Ammon's horn (tissue), 1 donor: ENCODE results near the gene HTRA3.

Experiments
- DNase-seq: peaks from one replicate; pipeline ENCODE4 v3.0.0-alpha.2; 2016; ENCODE audit warnings: low spot score

The HTRA3 gene

GRCh38 chr4:8292478-8293107, 23.0 kb downstream of the HTRA3 start:
- DNase-seq: no peak

GRCh38 chr4:8293131-8293975, 23.8 kb downstream of the HTRA3 start:
- no peak for DNase-seq

DNA sequence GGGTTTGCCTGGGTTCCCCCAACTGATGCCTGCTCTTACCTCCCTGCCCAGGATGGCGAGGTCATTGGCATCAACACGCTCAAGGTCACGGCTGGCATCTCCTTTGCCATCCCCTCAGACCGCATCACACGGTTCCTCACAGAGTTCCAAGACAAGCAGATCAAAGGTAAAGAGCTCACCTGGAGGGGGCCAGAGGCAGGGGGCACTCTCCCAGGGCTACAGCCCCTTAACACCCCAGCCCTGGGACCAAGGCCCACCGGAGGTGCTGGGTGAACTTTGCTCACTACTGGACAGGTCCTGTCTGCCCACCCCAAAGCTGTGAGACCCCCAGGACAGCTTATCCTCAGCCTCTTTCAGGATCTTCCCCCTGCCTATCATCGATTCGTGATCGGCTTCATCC, 24.5 kb downstream of the HTRA3 start:
- DNase-seq: no peak

- no peak for DNase-seq
Observed at GRCh38 chr4:8294775-8295174, 25.2 kb downstream of the HTRA3 start.

GRCh38 chr4:8295471-8295870, 25.9 kb downstream of the HTRA3 start:
- no peak for DNase-seq

GRCh38 chr4:8296491-8296890, 26.9 kb downstream of the HTRA3 start:
- no peak for DNase-seq

DNA sequence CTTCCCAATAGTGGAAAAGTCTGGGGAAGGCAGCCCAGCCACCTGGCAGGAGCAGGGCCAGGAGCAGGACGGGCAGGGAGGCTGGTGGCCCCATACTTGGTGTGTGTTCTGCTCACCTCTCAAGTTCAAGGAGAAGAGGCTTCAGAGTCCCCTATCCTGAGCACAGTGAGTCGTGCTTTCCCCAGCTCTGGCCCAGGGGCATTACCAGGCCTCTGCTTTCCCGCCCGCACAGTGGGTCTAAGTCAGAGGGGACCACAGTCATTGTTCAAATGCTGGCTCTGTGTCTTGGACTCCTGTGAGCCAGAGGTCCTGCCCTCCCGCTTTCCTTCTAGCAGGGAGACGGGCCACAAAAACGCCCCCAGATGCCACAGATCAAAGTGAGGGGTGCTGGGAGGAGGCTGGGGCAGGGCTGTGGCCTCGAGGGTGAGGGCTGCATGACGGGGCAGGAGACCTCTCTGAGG, 27.6 kb downstream of the HTRA3 start:
- DNase-seq: no peak

- DNase-seq: no peak
Observed at GRCh38 chr4:8297691-8298485, 28.3 kb downstream of the HTRA3 start.

DNA sequence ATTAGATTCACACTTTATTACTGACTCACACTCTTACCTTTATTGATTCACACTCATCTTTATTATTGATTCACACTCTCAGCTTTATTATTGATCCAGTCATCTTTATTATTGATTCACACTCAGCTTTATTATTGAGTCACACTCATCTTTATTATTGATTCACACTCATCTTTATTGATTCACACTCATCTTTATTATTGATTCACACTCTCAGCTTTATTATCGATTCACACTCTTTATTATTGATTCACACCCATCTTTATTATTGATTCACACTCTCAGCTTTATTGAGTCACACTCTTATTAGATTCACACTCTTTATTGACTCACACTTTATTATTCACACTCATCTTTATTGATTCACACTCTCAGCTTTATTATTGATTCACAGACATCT, 31.3 kb downstream of the HTRA3 start:
- DNase-seq: no peak

DNA sequence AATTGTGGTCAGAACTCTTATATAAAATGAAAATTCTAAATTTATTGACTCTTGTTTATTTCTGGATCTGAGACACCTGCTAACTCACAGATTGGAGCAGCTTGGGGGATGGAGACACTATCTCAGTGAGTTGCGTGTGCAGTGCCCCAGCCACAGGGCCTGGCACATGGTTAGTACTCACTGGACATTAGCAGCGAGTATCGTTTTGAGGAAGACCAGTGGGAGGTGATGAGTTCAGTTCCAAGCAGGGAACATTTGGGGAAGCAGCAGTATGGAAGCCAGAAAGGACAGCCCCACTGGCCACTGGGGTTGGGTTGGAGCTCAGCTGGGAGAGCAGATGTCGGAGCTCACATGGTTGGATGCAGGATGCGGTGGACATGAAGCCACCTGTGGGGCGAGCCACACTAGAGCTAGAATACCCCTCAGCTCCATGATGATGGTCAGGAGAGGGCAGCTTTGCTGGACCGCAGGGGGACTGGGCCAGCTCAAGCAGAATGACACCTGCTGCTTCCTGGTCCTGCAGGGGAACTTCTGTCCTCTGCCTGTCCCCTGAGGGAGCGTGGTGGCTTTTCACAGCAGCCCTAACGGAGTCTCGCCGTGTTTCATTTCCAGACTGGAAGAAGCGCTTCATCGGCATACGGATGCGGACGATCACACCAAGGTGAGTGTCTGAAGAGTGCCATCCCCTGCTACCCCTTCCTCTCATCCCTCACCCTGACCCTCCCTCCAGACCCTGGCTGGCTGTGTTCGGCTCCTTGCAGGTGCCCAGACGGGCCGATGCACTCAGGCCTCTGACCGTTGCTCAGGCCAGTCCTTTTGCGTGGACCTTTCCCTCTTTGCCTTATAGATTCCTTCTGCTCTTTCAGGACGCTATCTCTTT, 32.5 kb downstream of the HTRA3 start:
- DNase-seq: no peak

- DNase-seq: no peak
Observed at GRCh38 chr4:8303081-8303480, 33.5 kb downstream of the HTRA3 start.

DNA sequence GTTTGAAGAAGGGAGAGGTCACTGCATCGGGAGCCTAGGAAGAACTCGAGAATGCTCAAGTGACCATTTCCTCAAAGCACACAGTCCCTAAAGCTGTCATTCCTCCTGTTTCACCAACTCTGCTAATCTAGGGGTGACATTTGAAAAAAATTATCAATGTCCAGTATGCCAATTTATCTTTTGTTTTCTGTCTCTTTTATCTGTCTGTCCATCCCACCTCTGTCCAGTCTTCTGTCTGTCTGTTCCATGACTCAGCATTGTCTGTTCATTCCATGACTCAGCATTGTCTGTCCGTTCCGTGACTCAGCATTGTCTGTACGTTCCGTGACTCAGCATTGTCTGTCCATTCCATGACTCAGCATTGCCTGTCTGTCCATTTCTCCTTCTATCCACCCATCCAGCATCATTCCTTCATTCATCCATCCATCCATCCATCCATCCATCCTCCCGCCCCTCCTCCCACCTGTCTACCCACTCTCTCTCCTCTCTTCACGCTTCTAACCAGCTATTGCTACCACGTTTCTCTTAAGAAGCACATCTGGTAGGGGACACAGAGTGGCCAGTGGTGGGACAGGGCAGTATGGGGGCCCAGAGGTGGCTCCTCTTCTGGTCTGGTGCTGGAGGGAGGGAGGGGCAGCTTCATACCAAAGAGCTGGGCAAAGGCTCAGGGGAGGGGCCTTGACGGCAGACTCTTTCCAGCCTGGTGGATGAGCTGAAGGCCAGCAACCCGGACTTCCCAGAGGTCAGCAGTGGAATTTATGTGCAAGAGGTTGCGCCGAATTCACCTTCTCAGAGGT, 34.1 kb downstream of the HTRA3 start:
- DNase-seq: no peak

DNA sequence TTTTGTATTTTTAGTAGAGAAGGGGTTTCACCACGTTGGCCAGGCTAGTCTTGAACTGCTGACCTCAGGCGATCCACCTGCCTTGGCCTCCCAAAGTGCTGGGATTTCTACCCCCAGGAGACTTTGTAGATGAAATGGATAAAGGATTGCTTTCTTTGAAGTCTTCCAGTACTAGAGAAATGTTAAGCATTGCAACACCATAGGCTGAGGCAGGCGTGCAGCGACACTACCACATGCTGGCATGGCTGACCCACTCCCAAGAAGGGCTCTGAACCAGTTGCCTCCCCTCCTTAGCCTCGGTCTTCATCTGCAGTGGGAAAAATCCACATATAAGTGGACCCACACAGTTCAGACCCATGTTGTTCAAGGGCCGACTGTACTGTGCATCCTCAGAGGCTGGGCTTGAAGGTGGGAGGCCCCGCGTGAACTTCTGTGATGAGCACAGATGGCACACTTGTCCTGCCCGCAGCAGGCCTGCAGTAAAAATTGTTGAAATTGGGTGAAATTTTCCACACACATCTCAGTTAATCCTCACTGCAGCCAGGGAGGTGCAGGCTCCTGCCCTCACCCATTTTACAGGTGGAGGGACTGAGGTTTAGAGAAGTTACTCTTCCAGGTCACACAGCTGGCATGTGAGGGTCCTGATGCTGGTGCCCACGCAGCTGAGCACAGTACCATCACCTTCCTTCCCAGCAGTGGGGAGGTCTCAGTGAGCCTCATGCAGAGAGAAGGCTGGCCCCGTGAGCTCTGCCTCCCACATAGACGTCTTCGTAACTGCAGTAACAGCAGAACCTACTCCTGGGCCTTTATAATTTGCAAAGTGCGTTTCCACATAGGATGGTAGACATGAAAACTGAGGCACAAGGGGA, 35.5 kb downstream of the HTRA3 start:
- no peak for DNase-seq

DNA sequence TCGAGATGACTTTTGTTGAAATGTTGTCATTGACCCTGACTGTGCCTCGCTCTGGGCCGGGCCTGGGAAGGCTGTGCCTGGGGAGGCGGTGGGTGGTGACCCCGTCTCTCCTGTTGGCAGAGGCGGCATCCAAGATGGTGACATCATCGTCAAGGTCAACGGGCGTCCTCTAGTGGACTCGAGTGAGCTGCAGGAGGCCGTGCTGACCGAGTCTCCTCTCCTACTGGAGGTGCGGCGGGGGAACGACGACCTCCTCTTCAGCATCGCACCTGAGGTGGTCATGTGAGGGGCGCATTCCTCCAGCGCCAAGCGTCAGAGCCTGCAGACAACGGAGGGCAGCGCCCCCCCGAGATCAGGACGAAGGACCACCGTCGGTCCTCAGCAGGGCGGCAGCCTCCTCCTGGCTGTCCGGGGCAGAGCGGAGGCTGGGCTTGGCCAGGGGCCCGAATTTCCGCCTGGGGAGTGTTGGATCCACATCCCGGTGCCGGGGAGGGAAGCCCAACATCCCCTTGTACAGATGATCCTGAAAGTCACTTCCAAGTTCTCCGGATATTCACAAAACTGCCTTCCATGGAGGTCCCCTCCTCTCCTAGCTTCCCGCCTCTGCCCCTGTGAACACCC, 36.4 kb downstream of the HTRA3 start:
- no peak for DNase-seq

DNA sequence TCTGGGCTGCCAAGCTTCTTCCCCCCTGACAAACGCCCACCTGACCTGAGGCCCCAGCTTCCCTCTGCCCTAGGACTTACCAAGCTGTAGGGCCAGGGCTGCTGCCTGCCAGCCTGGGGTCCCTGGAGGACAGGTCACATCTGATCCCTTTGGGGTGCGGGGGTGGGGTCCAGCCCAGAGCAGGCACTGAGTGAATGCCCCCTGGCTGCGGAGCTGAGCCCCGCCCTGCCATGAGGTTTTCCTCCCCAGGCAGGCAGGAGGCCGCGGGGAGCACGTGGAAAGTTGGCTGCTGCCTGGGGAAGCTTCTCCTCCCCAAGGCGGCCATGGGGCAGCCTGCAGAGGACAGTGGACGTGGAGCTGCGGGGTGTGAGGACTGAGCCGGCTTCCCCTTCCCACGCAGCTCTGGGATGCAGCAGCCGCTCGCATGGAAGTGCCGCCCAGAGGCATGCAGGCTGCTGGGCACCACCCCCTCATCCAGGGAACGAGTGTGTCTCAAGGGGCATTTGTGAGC, 37.0 kb downstream of the HTRA3 start:
- DNase-seq: no peak

GRCh38 chr4:8307121-8307520, 37.6 kb downstream of the HTRA3 start:
- DNase-seq: no peak

DNA sequence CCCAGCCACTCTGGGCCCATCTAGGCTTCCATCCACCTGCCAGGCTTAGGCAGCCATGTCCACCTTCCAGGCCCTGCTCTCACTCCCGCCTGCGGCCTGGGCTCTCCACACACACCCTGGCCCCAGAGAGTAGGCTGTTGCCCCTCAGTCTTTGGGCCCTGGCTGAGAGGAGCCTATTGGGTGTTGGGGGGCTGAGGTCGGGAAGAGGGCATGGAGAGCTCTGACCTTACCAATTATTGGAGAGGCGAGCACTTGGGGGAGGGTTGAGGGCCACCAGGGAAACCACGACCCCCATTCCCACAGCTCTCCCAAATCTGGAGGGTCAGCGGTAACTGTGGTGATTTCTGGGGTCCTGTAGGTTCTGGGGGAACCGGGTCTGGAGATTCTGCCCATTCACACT, 38.2 kb downstream of the HTRA3 start:
- no peak for DNase-seq

DNA sequence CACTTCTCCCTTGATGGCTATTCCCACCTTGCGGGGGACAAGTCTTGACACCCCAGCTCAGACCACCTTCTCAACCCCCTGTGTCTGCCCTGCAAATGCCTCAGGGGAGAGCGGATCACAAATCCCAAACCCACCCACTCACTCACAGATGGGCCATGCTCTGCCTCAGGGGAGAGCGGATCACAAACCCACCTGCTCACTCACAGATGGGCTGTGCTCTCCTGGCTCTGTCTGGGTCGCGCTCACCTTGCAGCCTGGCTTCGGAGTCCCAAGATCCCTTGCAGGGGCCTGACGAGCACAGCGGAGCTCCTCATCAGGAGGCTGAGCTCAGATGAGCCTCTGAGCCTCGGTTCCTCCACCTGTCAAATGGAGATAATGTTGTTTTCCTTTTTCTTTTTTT, 38.6 kb downstream of the HTRA3 start:
- no peak for DNase-seq
